Mesodermal cell (in vitro differentiated cells): ENCODE measurements around the gene SLC35G1.

ENCODE experiments used
- H3K27ac ChIP-seq: 2 replicates; pipeline ENCODE4 v1.7.0; 2013; ENCODE audit warnings: mild to moderate bottlenecking, low read depth, low read length, moderate library complexity; ENCODE audit not compliant: severe bottlenecking
- H3K36me3 ChIP-seq: 2 replicates; pipeline ENCODE4 v1.7.1; 2013; ENCODE audit warnings: mild to moderate bottlenecking, low read length, moderate library complexity; ENCODE audit not compliant: control insufficient read depth, insufficient read depth
- H3K4me1 ChIP-seq: one replicate; pipeline ENCODE4 v1.7.1; 2013; ENCODE audit warnings: mild to moderate bottlenecking, low read length; ENCODE audit not compliant: insufficient read depth, control insufficient read depth, poor library complexity, severe bottlenecking
- H3K4me3 ChIP-seq: 2 replicates; pipeline ENCODE4 v1.7.0; 2013; ENCODE audit warnings: low read length, control low read depth, mild to moderate bottlenecking; ENCODE audit not compliant: insufficient read depth, poor library complexity, severe bottlenecking; ENCODE audit errors: extremely low read depth
- H3K9me3 ChIP-seq: 2 replicates; pipeline ENCODE4 v1.7.1; 2013; ENCODE audit warnings: mild to moderate bottlenecking, low read length, moderate library complexity; ENCODE audit not compliant: control insufficient read depth
- WGBS, 2 experiments: methylation state at CpG; one replicate each; pipeline ENCODE4 v1.1.5; 2013; ENCODE audit warnings: missing lambda C conversion rate in 2 of 2; ENCODE audit not compliant: insufficient coverage in 2 of 2; 5-methylcytosine and 5-hydroxymethylcytosine counted together

SLC35G1 gene

DNA sequence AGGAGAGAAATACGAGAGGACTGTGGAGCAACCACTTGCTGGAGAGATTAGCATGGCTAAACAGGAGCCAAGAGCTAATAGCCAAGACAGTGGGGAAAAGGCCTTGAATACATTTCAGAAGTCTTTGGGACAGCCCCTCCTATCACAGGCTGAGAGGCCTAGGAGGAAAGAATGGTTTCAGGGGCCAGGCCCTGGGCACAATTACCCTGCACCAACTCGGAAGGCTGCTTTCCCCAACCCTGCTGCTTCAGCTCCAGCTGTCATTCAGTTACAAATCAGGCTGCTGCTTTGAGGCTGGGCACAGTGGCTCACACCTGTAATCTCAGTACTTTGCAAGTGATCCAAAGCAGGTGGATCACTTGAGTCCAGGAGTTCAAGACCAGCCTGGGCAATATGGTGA is 32.0 kb upstream of the SLC35G1 start:
- Histone ChIP-seq H3K27ac (no peak overlapping the region), H3K4me1 (no peaks in the 10 kb centered on the region), H3K36me3 (no peaks in the 10 kb centered on the region), H3K4me3 (no peak overlapping the region), H3K9me3 (no peaks in the 10 kb centered on the region)
- WGBS, 2 experiments = 71 to 77% methylated on average over 2 of the region's 2 CpGs

DNA sequence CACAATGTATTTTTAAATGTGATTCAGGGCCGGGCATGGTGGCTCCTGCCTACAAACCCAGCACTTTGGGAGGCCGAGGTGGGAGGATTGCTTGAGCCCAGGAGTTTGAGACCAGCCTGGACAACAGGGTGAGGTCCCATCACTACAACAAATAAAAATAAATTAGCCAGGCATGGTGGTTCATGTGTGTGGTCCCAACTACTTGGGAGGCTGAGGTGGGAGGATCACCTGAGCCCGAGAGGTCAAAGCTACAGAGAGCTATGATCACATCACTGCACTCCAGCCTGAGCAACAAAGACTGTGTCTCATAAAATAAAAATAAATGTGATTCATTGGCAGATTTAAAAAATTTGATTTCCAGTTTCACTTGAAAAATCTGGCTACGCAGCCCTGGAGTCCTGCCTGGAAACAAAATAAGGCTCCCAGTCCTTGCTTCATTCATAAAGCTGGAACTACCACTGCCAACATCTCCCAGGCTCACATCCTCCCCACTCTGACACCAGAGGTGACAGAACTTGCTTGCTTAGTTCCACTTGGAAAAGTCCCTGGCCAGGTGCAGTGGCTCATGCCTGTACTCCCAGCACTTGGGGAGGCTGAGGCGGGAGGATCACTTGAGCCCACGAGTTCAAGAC is 27.9 kb upstream of the SLC35G1 start:
- whole genome bisulfite sequencing, 2 experiments = 87 to 93% methylated on average over 3 of the region's 6 CpGs
- H3K4me1 ChIP-seq = no peaks in the 10 kb centered on the region
- H3K4me3 ChIP-seq = no peak overlapping the region
- H3K27ac ChIP-seq = no peak overlapping the region
- no peaks in the 10 kb centered on the region for H3K36me3 ChIP-seq
- no peaks in the 10 kb centered on the region for H3K9me3 ChIP-seq

DNA sequence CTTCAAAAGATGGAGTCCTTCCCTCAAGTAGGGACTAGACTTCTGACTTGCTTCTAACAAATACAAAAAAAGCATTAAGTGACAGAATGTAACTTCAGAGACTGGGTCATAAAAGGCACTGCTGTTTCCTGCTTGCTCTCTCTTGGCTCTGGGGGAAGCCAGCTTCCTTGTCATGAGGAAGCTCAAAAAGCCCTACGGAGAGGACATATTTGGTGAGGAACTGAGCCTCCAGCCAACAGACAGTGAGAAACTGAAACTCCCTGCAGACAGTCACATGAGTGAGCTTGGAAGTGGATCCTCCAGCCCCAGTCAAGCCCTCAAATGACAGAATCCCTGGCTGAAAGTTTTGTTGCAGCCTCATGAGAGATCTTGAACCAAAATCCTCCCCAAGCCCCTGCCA is 26.3 kb upstream of the SLC35G1 start:
- 83 to 100% methylated on average over 1 of the region's 1 CpG for WGBS, 2 experiments
- no peak overlapping the region for H3K4me3 ChIP-seq
- no peaks in the 10 kb centered on the region for H3K4me1 ChIP-seq
- no peaks in the 10 kb centered on the region for H3K9me3 ChIP-seq
- H3K27ac ChIP-seq = no peak overlapping the region
- no peaks in the 10 kb centered on the region for H3K36me3 ChIP-seq

DNA sequence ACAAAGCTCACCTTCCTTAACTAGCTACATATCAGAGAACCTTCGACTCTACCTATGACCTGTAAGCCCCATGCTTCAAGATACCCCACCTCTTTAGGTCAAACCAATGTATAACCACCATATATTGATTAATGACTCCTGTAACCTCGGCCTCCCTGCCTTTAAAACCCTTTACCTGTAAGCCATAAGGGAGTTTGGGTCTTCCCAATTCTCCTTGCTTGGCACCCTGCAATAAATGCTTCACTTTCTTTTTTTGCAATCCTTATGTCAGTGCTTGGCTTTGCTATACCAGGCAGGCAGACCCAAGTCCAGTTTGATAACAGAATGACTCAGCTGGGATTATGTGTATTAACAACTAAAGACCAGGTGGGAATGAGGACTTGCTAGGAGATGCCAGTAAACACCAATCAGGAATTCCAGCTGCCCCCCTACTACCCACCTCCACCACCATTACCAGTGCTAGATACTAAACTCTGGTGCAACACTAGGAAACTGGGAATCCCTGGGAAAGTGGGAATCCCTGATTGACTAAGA is 22.0 kb upstream of the SLC35G1 start:
- H3K4me3 ChIP-seq = no peak overlapping the region
- peaks cover 6% of the 10 kb centered on the region for H3K4me1 ChIP-seq
- no peak overlapping the region for H3K27ac ChIP-seq
- WGBS, 2 experiments = 79 to 100% methylated on average over 2 of the region's 2 CpGs
- H3K9me3 ChIP-seq = no peaks in the 10 kb centered on the region
- no peaks in the 10 kb centered on the region for H3K36me3 ChIP-seq

DNA sequence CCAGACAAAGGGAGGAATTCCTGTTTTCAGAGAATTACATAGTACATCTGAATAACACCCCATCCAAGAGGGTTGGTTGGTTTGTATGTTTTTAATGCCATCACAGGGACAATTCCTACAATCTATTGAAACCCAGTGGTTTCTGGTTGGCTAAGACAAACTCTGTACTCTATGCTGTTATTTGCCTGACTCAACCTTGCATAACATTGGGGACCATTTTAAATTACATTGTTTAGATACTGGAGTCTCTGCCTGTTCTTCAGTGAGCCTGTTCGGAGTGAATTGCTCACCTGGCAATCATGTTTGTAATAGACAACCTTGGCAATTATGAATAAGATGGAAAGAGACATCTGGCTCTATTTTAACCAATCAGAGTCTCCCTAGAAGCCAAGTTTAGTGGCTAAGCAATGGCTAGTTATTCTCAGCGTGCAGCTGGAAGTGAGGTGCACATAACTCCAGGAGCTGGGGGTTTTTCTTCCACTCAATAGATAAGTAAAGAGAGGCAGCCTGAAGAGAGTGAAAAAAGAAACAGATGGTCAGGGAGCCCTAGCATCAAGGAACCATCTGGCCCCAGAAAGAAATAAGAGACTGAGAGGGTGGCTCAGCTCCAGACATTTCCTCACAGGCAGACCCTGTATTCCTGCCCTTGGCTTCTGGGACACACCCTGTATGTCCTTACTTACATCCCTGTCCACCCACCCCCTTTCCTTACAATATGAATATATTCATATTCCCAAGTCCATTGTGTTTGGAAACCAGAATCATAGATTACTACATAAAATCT is 21.2 kb upstream of the SLC35G1 start:
- 67 to 100% methylated on average over 1 of the region's 2 CpGs for WGBS, 2 experiments
- H3K4me1 ChIP-seq = peaks cover 6% of the 10 kb centered on the region
- H3K27ac ChIP-seq = no peak overlapping the region
- H3K4me3 ChIP-seq = no peak overlapping the region
- H3K9me3 ChIP-seq = no peaks in the 10 kb centered on the region
- H3K36me3 ChIP-seq = no peaks in the 10 kb centered on the region

DNA sequence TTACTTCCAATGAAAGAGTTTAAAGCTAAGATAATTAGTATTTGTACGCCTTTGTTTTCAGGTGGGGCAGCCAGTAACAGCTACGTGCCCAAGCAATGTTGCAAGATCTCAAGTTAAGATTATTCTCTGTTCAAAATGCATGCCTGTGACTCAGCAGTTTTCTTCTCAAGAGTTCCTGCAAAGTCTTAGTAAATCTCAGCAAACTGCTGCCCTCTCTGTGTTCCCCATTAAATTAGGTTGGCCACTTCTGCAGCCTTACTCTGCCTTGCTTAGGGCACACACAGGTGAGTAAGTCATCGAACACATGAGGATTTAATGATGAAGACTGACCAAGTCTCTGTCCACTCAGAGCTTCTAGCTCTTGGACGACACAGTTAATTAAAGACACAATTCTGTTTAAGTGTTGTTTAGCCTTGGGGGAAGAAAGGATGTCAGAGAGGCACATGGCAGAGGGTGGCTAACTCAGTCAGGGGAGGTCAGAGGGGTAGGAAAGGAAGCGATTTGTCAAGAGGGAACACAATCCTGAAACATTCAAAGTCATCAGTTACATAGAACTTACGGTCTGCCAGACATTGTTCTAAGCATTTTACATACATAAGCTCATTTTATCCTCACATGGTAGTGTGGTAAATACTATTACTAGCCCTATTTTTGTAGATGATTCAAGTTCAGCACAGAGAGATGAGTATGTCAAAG is 20.2 kb upstream of the SLC35G1 start:
- 82 to 89% methylated on average over 2 to 4 of the region's 6 CpGs for WGBS, 2 experiments
- Histone ChIP-seq H3K4me1 (peaks cover 6% of the 10 kb centered on the region), H3K4me3 (no peak overlapping the region), H3K27ac (peak overlapping the region; percentile 80), H3K36me3 (no peaks in the 10 kb centered on the region), H3K9me3 (no peaks in the 10 kb centered on the region)

DNA sequence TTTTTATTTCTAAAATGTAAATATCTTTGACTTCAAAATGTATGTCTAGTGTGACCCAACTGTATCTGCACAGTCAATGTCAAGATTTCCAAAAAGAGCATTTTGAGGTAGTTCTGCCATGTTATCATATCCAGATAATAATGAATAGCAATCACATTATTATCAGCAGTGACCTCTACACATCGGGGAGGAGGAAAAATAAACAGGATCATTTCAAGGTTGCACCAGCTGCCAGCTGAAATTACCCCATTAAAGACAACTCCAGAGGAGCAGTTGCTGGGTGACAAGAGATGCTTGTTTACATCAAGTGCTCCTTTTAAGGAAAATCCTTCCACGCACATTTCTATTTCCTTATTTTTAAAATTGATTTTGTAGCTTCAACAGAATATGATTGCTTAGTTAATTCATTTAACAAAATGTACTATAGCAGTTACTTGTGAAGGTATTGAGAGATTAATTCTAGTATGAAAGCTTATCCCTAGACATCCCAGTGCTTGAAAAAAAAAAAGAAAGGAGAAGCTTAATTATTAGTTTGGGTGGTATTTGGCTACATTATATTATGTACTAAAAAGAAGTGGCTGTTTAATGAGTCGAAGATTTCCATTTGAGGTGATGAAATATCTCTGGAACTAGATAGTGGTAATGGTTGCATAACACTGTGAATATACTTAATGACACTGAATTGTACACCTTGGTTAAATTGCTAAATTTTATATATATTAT is 19.3 kb upstream of the SLC35G1 start:
- 60% methylated on average over 1 of the region's 3 CpGs; no CpG with 5 or more reads in 1 of the 2 experiments for WGBS, 2 experiments
- Histone ChIP-seq H3K4me1 (peaks cover 6% of the 10 kb centered on the region), H3K9me3 (no peaks in the 10 kb centered on the region), H3K36me3 (no peaks in the 10 kb centered on the region), H3K4me3 (no peak overlapping the region), H3K27ac (no peak overlapping the region)

DNA sequence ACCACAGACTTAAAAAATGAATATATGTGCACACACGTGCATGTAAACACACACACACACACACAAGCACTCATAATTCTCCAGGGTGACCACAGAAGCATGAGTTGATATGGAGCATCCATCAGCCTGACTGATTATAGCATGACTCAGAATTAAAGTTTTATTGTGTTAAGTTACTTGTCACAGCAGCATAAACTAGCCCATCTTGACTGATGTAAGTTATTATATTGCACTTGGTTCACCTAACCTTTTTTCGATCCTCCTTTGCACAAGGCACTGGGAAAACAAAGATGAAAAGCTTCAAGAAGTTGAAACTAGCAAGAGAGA is 18.8 kb upstream of the SLC35G1 start:
- Histone ChIP-seq H3K4me3 (no peak overlapping the region), H3K36me3 (no peaks in the 10 kb centered on the region), H3K4me1 (peaks cover 6% of the 10 kb centered on the region), H3K9me3 (no peaks in the 10 kb centered on the region), H3K27ac (no peak overlapping the region)
- WGBS, 2 experiments = 86% methylated on average over 1 of the region's 2 CpGs; no CpG with 5 or more reads in 1 of the 2 experiments

DNA sequence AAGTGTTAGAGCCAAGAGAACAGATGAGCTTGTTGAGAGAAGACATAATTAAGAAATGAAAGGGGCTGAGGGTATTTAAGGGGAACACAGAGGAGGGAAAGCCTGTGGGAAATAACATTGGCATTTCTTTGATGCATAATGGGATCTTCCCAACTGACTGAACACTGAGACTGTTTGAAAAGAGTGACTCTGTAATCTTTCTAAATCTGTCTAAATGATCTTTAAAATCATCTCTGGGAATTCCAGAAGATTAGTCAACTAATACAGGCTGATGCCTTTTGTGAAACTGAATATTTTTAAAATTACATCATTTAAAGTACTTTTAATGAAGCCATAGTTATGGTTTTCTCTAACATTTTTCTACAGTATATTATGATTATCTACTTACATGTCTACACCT is 17.4 kb upstream of the SLC35G1 start:
- Histone ChIP-seq H3K36me3 (no peaks in the 10 kb centered on the region), H3K4me3 (no peak overlapping the region), H3K9me3 (no peaks in the 10 kb centered on the region), H3K4me1 (peaks cover 6% of the 10 kb centered on the region), H3K27ac (no peak overlapping the region)

DNA sequence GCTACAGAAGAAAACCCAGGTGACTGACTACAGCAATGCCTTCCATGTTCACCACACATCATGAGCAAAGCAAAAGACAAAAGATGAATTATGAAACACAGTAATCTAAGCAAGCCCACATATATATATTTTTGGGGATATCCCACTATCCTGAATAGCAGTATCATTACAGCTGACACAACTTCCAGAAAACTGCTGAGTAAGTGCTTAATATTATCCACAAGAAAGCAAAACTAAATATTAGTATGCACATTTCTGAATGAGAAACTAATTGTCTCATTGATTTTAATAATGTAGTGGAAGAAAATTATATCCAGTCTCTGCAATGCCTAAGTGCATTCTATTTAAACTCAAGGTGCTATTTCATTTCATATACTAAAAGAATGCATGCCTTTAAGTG is 14.5 kb upstream of the SLC35G1 start:
- no peaks in the 10 kb centered on the region for H3K4me1 ChIP-seq
- no peak overlapping the region for H3K27ac ChIP-seq
- no peak overlapping the region for H3K4me3 ChIP-seq
- H3K36me3 ChIP-seq = no peaks in the 10 kb centered on the region
- H3K9me3 ChIP-seq = no peaks in the 10 kb centered on the region
